Measurements from ENCODE around the gene LRP11.
A peak's percentile ranks its signal among the peaks of the same experiment; 100 is the strongest.
"Not testable (repeated sequence)": the region's sequence is repeated elsewhere in the genome, so short reads cannot be mapped to it uniquely, and the experiment has no call there.

The LRP11 gene

DNA sequence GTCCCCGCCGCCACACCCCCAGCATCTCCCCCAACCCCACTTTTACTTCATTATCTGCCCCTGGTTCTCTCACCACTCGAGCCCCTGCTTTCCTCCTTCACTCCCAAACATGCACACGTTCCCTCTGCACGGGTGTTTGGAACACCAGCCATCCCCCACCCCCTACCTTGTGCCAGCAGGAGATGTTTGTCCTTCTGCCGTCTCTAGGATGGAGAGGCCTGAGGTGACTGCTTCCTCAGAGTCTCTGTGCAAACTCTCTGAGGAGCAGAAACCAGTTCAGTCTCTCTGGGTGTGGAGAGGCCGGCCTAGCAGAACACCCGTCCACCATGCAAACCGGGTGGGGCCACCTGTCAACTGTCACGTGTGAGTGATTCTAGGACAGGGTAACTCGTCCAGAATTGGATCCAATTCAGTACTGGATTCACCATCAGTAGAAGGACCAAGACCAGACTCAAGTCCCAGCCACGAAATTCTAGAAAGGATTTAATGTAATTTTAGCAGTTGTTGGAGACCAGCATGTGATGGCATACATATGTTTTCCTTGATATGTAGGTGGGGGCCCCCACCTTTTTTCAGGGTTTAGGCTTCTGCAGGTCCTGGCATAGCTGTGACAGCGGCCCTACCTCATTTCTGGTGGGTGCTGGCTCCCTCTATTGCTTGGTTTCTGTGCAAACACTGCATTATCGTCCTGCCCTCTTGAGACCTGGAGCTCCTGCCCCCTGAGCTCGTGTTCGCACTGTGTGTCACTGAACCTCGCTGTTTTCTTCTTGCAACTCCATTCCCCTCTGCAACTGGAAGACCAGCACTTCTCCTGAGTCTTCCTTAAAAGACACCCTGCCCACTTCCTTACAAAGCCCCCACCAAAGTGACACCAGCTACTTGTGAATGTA lies 33.9 kb upstream of the LRP11 start, which contains the start of gene RAET1E:
TSS of gene RAET1E (minus strand) at position 259 of the 890 bp plus-strand sequence. CDS start 7,212 bp downstream, outside the sequence.
- DNase-seq (ENCODE audit: low read depth in 3 of 3), result no peak

DNA sequence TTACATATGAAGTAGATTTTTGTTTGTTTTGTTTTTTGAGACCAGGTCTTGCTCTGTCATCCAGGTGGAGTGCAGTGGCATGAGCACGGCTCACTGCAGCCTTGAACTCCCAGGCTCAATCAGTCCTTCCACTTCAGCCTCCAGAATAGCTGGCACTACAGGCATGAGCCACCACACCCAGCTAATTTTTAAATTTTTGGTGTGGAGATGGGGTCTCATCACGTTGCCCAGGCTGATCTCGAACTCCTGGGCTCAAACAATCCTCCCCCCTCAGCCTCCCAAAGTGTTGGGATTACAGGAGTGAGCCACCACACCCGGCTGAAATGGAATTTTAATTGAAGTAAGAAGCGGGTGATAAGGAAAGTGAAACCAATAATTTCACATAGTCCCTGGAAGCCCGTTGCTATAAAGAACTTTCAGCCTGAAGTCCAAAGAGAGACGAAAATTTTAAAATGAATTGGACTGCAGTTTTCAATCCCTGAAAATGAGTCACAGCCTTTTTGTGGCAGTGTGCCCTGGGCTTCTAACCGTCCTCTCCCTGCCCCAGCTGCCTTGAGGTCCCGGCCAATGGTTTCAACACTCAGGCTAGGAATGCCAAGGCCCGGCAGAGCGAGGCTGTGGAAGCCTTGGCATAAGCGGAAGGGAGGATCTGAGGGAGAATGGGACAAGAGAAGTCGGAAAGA lies 33.0 kb upstream of the LRP11 start:
- DNase-seq (ENCODE audit: low read depth in 3 of 3), result no peak

DNA sequence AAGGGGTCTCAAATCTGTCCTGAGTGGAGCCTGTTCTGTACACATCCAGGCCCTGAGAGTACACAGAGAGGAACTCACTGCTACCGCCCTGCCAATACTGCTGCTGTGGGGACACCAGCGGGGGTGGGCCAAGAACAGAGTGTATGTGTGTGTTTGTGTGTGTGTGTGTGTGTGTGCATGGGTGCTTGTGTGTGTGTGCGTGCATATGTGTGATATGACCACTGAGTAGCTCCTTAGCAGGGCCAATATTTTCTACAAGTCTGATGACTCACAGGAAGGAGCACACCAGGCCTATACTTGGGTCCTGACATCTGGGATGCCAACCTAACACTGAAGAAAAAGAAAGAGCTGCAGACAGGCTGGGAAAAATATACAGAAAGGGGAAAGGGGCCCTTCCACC lies 32.3 kb upstream of the LRP11 start:
- DNase-seq (ENCODE audit: low read depth in 3 of 3), result no peak

- peak in 1 of 3 experiments; percentile 17 for DNase-seq (ENCODE audit: low read depth in 3 of 3)
Observed at GRCh38 chr6:149895833-149896271, 31.7 kb upstream of the LRP11 start.

DNA sequence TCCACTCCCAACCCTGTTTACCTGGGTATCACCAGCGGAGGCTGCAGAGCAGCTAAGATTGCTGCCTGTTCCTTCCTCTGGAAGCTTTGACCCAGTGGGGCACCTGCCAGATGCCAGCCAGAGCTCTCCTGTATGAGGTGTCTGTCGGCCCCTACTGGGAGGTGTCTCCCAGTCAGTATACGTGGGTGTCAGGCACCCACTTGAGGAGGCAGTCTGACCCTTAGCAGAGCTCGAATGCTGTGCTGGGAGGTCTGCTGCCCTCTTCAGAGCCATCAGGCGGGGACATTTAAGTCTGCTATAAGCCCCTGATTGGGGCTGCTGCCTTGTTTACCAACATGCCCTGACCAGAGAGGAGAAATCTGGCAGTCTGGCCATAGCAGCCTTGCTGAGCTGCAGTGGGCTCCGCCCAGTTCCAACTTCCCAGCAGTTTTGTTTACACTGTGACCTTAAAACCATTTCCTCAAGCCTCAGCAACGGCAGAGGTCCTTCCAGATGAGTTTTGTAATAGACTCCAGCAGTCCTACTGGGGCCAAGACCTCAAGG lies 31.0 kb upstream of the LRP11 start:
- no peak for DNase-seq (ENCODE audit: low read depth in 3 of 3)

DNA sequence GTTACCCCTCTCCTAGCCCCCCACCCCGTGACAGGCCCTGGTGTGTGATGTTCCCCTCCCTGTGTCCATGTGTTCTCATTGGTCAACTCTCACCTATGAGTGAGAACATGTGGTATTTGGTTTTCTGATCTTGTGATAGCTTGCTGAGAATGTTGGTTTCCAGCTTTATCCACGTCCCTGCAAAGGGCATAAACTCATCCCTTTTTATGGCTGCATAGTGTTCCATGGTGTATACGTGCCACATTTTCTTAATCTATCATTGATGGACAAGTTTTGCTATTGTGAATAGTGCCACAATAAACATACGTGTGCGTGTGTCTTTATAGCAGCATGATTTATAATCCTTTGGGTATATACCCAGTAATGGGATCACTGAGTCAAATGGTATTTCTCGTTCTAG lies 27.7 kb upstream of the LRP11 start:
- DNase-seq (ENCODE audit: low read depth in 3 of 3), result not testable (repeated sequence)

GRCh38 chr6:149891259-149891658 lies 27.1 kb upstream of the LRP11 start:
- DNase-seq (ENCODE audit: low read depth in 3 of 3), result no peak

GRCh38 chr6:149890629-149891045 lies 26.5 kb upstream of the LRP11 start:
- DNase-seq (ENCODE audit: low read depth in 3 of 3), result no peak

GRCh38 chr6:149889326-149889725 lies 25.2 kb upstream of the LRP11 start:
- no peak for DNase-seq (ENCODE audit: low read depth in 3 of 3)

- DNase-seq (ENCODE audit: low read depth in 3 of 3), result no peak
Observed at GRCh38 chr6:149888659-149889058, 24.5 kb upstream of the LRP11 start.

DNA sequence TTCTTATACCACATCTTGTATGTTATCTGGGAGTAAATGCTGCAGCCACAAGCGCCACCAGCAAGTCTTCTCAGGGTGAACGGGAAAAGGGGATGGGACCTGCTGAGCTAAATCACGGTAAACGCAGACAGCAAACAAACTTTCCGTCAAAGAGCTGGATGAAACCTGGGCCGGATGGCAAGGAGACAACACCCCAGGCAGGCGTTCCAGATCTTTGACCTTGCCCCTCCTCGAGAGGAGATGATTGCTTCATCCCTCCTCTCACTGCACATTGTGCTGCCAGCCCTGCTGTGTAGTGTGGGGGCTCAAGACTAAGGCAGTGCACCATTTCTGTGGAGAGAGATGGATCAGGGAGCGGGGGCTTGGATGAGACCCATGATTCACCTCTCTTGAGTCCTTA lies 23.9 kb upstream of the LRP11 start:
- DNase-seq (ENCODE audit: low read depth in 3 of 3), result no peak

GRCh38 chr6:149887343-149887742 lies 23.2 kb upstream of the LRP11 start:
- DNase-seq (ENCODE audit: low read depth in 3 of 3), result no peak

DNA sequence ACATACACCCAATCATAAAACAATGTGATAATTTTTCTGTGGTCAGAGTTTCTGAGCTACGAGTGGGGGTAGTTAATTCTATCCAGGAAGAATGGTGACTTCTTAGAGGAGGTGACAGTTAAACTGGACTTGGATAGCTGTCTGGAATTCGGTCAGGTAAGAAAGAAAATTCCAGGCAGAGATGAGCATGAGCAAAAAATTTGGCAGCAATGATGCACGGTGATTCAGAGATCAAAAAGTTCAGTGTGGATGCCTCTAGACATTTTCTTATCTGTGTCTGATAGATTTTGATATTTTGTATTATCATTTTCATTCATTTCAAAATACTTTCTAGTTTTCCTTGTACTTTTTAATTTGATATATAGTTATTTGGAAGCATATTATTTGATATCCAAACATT lies 21.7 kb upstream of the LRP11 start:
- no peak for DNase-seq (ENCODE audit: low read depth in 3 of 3)

GRCh38 chr6:149884617-149885016 lies 20.5 kb upstream of the LRP11 start:
- no peak for DNase-seq (ENCODE audit: low read depth in 3 of 3)

DNA sequence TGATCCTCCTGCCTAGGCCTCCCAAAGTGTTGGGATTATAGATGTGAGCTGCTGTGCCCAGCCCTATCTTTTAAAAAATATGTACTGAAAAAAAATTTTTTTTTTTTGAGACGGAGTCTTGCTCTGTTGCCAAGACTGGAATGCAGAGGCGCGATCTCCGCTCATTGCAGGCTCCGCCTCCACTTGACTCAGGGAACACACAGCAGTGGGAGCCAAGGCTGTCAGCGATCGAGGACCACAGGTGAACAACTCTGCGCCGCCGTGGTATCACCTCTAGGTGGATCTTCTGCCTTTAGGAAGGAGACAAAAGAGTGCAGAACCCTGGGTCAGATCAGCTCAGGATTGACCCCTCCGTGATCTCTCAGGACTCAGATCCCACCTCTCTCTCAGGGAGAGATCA lies 20.1 kb upstream of the LRP11 start:
- DNase-seq (ENCODE audit: low read depth in 3 of 3), result no peak

- DNase-seq (ENCODE audit: low read depth in 3 of 3), result no peak
Observed at GRCh38 chr6:149881860-149882259, 17.7 kb upstream of the LRP11 start.

DNA sequence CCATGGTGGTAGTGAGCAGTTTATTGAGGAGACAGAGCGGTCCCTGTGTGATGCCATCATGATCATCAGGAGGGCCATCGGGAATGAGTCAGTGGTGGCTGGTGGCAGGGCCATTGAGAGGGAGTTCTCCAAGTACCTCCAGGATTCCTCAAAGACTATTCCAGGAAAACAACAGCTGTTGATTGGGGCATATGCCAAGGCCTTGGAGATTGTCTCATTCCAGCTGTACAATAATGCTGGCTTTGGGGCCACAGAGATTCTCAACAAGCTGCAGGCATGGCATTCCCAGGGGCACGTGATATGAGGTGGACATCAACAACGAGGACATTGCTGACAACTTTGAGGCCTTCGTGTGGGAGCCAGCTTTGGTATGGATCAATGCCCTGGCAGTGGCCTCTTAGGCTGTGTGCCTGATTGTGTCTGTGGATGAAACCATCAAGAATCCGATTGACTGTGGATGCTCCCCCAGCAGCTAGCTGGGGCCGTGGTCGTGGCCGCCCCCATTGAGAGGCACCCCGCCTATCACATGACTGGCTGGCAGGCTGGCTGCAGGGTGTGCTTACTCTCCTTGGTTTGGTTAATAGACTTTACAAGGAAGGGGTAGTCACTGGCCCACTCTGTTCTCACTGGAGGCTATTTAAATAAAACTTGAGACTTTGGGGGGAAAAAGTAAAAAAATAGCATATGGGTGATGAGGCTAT lies 17.1 kb upstream of the LRP11 start:
- DNase-seq (ENCODE audit: low read depth in 3 of 3), result no peak

- DNase-seq (ENCODE audit: low read depth in 3 of 3), result no peak
Observed at GRCh38 chr6:149877659-149878058, 13.5 kb upstream of the LRP11 start.

- DNase-seq (ENCODE audit: low read depth in 3 of 3), result no peak
Observed at GRCh38 chr6:149876241-149876933, 12.2 kb upstream of the LRP11 start.

DNA sequence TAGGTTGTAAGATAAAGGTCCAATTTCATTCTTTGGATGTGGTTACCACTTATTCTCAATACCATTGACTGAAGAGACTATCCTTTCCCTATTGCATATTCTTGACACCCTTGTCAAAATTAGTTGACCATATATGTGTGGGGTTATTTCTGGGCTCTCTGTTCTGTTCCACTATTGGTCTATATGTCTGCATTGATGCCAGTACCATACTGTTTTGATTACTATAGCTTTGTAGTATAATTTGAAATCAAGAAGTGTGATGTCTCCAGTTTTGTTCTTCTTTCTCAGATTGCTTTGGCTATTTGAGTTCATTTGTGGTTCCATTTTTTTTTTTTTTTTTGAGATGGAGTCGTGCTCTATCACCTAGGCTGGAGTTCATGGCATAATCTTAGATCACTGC lies 8.1 kb upstream of the LRP11 start:
- no peak for DNase-seq (ENCODE audit: low read depth in 3 of 3)

- no peak for DNase-seq (ENCODE audit: low read depth in 3 of 3)
Observed at GRCh38 chr6:149871182-149871581, 7.0 kb upstream of the LRP11 start.

All from stimulated activated CD4-positive, alpha-beta T cell treated with anti-CD3 and anti-CD28 coated beads, TNF-alpha, amount 100 ng/mL, for 24 hours (primary cell).